ENCODE measurements around the gene ZFYVE28.
"Not testable (repeated sequence)": the region's sequence is repeated elsewhere in the genome, so short reads cannot be mapped to it uniquely, and the experiment has no call there.

ZFYVE28 gene

DNA sequence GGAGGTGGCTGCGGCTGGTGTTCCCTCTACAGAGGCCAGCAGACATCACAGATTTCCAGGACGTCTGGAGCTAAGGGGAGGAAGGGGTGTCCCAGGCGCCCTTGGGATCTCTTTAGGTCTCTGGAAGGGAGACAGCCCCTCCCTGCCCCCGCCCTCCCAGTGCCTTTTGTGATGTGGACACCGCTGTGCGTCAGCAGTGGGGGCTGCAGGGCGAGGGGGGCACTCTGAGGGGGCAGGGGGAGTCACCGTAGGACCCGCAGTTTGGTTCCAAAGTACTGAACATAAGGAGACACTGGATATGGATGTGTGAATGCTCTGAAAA is 130.9 kb downstream of the ZFYVE28 start:
- no peak for DNase-seq (ENCODE audit: low read depth)

DNA sequence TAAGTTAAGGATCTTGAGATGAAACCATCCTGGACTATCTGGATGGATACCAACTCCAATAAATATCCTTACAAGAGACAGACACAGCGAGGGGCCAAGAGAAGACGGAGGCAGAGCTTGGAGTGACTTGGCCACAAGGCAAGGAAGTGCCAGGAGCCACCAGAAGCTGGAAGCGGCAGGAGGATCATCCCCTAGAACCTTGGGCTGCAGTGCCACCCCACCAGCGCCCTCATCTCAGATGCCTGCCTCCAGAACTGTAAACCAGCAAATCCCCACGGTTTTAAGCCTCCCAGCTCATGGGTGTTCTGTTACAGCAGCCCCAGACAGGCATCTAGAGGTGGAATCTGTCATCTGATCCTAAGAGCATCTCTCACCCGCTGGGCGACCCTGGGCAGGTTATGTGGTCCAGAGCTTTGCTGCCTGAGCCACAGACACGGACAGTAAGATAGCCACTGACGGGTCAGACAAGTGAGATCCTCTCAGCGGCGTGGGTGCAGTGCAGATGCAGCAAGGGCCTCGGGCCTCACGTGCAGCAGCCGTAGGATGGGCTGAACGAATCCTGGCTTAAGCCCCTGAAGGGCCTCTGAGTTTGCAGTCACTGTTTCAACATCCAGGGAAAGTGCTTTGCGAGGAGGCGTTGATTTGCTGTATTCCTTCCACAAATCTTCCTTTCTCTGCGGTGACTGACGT is 131.4 kb downstream of the ZFYVE28 start:
- DNase-seq (ENCODE audit: low read depth), result no peak

- DNase-seq (ENCODE audit: low read depth), result no peak
Measured at GRCh38 chr4:2285613-2286381, 132.6 kb downstream of the ZFYVE28 start.

DNA sequence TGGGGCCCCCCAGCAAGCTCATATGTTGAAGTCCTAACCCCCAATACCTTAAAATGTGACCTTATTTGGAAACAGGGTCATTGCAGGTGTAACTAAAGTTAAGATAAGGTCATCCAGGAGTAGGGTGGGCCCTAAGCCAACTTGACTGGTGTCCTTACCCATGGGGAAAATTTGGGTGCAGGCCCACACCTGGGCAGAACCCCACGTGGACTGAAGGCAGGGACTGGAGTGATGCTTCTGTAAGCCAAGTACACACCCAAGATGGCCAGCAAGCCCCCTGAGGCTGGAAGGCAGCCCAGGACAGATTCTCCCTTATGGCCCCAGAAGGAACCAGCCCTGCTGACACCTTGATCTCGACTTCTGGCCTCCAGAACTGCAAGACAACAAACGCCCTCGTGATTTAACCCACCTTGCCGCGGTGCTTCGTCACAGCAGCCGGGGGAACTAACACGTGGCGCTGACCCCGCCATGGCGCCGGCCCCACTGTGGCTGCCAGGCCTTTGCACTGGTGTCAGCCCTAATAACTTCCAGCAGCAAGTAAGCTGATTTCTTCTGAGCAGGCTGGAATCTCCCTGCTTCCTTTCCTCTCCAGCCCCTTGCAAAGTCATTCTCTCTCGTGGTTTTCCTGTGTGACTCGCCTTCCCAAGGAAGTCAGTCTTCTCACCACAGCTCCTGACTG is 133.4 kb downstream of the ZFYVE28 start:
- DNase-seq (ENCODE audit: low read depth), result no peak

- no peak for DNase-seq (ENCODE audit: low read depth)
Measured at GRCh38 chr4:2284161-2284933, 134.1 kb downstream of the ZFYVE28 start.

DNA sequence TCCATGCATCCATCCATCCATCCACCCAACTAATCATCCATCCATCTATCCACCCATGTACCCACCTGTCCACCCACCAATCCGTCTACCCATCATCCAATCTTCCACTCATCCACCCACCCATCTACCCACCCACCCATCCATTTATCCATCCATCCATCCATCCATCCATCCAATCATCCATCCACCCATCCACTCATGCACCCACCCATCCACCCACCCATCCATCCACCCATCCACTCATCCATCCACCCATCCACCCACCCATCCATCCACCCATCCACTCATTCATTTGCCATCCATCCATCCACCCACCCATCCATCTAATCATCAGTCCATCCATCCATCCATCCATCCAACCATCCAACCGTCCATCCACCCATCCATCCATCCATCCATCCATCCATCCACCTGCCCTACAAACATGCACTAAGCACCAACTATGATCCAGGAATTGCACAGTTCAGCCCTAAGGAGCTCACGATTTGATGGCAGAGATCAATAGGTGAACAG is 135.2 kb downstream of the ZFYVE28 start:
- DNase-seq (ENCODE audit: low read depth), result no peak

DNA sequence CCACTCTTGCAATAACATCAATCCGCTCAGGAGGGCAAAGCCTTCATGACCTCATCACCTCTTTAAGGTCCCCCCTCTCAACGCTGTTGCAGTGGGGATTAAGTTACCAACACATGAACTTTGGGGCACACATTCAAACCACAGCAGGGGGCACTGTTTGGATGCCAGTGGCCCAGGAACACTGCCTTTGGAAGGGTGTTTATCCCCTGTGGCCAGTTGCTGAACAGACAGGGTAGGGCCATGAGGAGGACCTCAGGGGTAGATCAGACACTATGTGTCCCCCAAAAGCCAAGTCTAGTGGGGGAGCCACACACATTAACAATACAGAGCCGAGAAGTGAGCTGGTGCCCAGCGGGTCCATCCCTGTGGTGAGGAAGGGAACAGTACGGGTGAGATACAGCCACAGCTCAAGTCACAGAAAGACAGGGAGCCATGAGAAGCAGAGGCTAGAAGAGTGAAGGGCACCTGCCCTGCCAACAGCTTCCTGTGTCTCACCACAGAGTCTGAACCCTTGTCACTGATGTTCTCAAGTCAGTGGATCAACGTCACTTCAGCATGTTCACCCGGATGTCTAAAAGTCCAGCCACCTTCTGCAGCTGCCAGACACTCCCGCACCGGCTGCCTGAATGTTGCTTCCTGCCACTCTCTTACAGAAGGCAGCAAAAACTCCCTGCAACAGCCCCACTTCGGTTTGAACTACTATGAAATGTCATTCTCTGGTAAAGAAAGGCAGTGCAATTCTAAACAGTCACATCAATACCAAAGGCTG is 136.7 kb downstream of the ZFYVE28 start:
- no peak for DNase-seq (ENCODE audit: low read depth)

- no peak for DNase-seq (ENCODE audit: low read depth)
Measured at GRCh38 chr4:2280531-2281300, 137.7 kb downstream of the ZFYVE28 start.

DNA sequence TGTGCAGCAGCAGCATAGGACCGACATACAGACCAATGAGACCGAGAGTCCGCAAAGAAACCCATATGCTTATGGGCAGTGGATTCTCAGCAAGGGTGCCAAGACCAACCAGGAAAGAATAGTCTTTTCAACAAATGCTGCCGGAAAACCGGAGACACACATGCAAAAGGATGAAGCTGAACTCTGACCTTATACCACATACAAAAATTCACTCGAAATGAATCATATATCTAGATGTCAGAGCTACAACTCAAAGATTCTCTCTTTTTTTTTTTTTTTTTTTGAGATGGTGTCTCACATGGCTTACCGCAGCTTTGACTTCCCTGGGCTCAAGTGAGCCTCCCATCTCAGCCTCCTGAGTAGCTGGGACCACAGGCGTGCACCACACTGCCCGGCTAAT is 140.5 kb downstream of the ZFYVE28 start:
- no peak for DNase-seq (ENCODE audit: low read depth)

DNA sequence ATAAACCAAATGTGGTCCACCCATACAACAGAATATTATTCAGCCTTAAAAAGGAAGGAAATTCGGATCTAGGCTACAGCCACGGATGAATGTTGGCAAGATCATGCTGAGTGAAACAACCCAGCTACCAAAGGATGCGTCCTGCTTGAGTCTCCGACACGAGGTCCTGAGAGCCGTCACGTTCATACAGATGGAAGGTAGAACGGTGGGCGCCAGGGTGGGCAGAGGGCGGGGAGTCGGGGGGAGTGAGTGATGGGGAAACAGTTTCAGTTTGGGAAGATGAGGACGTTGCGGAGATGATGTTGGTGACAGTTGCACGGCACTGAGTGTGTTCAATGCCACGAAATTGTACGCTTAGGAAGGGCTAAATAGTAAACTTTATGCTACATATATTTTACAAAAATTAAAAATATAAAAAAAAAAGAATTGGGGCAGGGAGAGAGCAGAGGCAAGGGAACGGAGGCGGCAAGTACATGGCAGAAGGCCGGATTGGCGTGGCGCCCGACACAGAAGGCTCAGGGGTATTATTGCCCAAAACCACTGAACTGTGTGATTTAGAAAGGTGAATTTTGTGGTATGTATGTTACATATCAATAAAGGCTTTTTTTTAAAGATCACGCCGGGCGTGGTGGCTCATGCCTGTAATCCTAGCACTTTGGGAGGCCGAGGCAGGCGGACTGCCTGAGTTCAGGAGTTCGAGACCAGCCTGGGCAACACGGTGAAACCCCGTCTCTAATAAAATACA is 141.7 kb downstream of the ZFYVE28 start:
- no peak for DNase-seq (ENCODE audit: low read depth)

DNA sequence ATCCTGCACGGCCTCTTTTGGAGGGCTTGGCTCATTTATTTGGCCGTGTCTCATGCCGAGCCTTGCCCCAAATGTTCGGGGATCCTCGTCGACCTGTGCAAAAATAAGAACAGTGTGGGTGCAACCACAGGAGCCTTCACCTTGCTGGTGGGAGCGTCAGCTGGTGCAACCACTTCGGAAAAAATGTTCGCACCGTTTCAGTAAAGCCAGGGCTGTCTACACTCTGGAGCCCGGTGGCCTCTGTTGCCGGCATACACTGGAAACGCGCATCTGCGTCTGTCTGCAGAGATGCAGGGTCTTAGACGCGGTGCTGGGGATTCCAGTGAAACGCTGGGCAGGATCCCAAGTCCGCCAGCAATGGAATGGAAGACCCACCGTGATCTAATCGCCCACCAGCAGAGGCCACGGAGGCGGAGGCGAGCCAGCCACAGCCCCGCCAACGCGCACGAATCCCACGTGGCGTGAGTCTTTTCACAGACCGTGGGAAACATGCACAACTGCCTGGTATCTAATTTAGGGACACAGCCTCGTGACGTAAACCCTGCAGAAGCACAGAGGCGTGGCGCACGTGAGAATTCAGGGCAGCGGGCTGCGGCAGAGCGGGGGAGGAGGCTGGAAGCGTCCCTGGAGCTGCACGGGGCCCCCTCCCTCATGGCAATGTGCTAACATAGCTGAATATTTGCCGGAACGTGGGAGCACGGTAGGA is 142.7 kb downstream of the ZFYVE28 start:
- DNase-seq (ENCODE audit: low read depth), result no peak

GRCh38 chr4:2275044-2275397 is 143.4 kb downstream of the ZFYVE28 start:
- not testable (repeated sequence) for DNase-seq (ENCODE audit: low read depth)

DNA sequence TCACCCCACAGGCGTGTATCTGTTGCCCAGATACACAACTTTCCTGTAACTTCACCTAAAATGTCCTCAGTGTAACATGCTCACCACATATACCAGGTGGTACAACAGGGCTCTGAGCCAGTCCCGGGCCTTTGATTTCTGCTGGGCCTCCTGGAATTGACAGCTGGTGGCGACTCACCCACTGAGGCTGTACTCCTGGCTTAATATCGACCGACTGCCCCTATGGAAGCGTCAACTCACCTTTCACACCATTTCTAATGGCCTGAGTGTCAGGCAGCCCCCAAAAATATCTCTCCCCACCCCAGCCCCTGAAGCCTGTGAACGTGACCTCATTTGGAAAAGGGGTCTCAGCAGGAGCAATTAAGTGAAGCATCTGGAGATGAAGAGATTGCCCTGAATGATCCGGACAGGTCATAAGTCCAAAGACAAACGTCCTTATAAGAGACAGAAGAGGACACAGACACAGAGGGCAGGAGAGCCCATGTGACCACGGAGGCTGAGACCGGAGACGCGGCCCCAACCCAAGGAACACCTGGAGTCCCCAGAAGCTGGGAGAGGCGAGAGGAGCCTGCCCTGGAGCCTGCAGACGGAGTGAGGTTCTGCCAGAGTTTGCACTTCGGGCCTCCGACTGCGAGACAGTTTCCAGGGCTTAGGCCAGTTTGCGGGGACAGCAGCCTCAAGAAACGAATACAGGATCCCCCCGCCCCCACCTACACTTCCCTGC is 144.0 kb downstream of the ZFYVE28 start:
- no peak for DNase-seq (ENCODE audit: low read depth)

DNA sequence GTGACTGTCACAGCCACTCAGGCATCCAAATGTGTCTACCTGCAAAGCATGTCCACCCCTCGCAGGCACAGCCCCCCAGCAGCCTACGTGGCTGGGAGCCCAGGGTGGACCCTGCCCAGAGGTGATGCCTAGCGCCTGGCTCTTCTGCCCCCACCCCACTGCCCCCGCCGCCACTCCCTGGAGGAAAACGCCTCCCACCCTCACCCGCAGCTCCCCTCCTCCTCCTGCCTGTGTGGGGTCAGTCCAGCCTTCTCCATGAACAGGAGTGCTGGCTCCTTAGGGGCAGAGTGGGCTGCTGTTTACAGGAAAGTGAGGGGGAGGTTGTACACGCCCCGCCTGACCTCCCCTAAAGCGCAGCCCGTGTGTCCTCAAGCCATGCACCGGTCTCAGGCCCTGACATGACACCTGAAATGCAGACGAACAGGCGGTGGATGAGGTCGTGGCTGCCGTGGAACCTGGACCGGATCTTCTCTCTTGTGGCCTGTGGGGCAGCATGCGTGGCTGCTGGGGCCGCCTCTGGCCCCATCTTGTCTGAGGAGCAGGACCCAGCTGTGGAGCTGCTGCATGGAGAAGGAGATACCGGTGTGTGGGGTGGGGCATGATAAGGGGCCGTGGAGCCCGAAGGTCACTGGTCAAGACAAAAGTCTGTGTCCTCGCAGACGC is 144.7 kb downstream of the ZFYVE28 start:
- DNase-seq (ENCODE audit: low read depth), result no peak

GRCh38 chr4:2273221-2273620 is 145.2 kb downstream of the ZFYVE28 start:
- DNase-seq (ENCODE audit: low read depth), result no peak

DNA sequence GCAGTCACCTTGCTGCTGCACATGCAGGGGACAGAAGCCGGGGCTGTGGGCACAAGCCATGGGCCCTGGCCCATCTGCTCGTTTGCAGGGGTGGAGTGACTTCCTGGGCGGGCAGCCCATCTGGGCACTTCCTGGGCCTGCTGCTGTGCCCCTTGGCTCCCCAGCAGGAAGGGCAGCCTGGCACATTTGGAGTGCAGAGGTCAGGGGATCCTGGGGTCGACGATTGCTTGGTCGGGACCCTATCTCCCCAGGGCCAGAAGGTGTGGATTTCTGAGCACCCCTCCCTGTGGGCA is 145.7 kb downstream of the ZFYVE28 start:
- no peak for DNase-seq (ENCODE audit: low read depth)

GRCh38 chr4:2272026-2272827 is 146.2 kb downstream of the ZFYVE28 start:
- DNase-seq (ENCODE audit: low read depth), result no peak
